GM21360 (cell line): ENCODE measurements around the gene FAM174A.
"Not testable (repeated sequence)": the region's sequence is repeated elsewhere in the genome, so short reads cannot be mapped to it uniquely, and the experiment has no call there.

Experiments
- ATAC-seq: cut with Tn5 transposase; IDR thresholded peaks from one replicate; pipeline ENCODE4 v1.9.1; 2021; ENCODE audit warnings: mild to moderate bottlenecking, moderate library complexity; ENCODE audit not compliant: unreplicated experiment

FAM174A gene

GRCh38 chr5:100574716-100575115 lies 39.5 kb downstream of the FAM174A start:
- ATAC-seq: no peak

GRCh38 chr5:100575815-100576214 lies 40.6 kb downstream of the FAM174A start:
- no peak for ATAC-seq

- ATAC-seq: no peak
These were observed 41.1 kb downstream of the FAM174A start for GRCh38 chr5:100576217-100576751.

- ATAC-seq: no peak
These were observed 42.3 kb downstream of the FAM174A start for GRCh38 chr5:100577506-100577905.

GRCh38 chr5:100584069-100584468 lies 48.9 kb downstream of the FAM174A start:
- ATAC-seq: peak; percentile 88

GRCh38 chr5:100584889-100585288 lies 49.7 kb downstream of the FAM174A start:
- ATAC-seq: no peak

GRCh38 chr5:100590867-100591266 lies 55.7 kb downstream of the FAM174A start:
- no peak for ATAC-seq

- ATAC-seq: no peak
These were observed 60.1 kb downstream of the FAM174A start for GRCh38 chr5:100595152-100595811.

GRCh38 chr5:100595812-100596173 lies 60.6 kb downstream of the FAM174A start:
- ATAC-seq: no peak

- no peak for ATAC-seq
These were observed 63.3 kb downstream of the FAM174A start for GRCh38 chr5:100598446-100598845.

- no peak for ATAC-seq
These were observed 65.3 kb downstream of the FAM174A start for GRCh38 chr5:100600298-100600994.

- ATAC-seq: no peak
These were observed 68.0 kb downstream of the FAM174A start for GRCh38 chr5:100603141-100603540.

- ATAC-seq: not testable (repeated sequence)
These were observed 68.8 kb downstream of the FAM174A start for GRCh38 chr5:100604021-100604420.

- no peak for ATAC-seq
These were observed 74.4 kb downstream of the FAM174A start for GRCh38 chr5:100609594-100609993.

- no peak for ATAC-seq
These were observed 79.1 kb downstream of the FAM174A start for GRCh38 chr5:100614308-100614707.

GRCh38 chr5:100615362-100615761 lies 80.2 kb downstream of the FAM174A start:
- ATAC-seq: no peak

GRCh38 chr5:100616291-100616690 lies 81.1 kb downstream of the FAM174A start:
- ATAC-seq: no peak

- no peak for ATAC-seq
These were observed 81.8 kb downstream of the FAM174A start for GRCh38 chr5:100616981-100617380.

GRCh38 chr5:100623719-100624118 lies 88.5 kb downstream of the FAM174A start:
- peak; percentile 83 for ATAC-seq

- ATAC-seq: peak; percentile 79
These were observed 99.9 kb downstream of the FAM174A start for GRCh38 chr5:100634937-100635534.
